GM12878 (cell line): ENCODE data around the gene MCM8. TPM values are rescaled to one million over a fixed set of nuclear protein-coding genes. Genes with fewer than 3 reads are reported as not detected.

Source experiments
- ATAC-seq: fragments of 200-7000 bp; cut with Tn5 transposase; 3 replicates; pipeline ENCODE4 v1.9.1; 2020; ENCODE audit warnings: mild to moderate bottlenecking, moderate library complexity
- BruUV-seq: library from RNA; stranded (reverse); fragments of 400-500 nt; replicated peaks from 2 replicates; lab custom pipeline; 2021; lab: Mats Ljungman, UMichigan
- CTCF ChIA-PET: fragments of 300-600 bp; sonication (Branson Sonifier 250); formaldehyde crosslinking; extraction: SDS; loops from one replicate; lab custom pipeline; 2021; ENCODE audit warnings: inconsistent platforms; lab: Yijun Ruan, JAX
- POLR2A ChIA-PET: fragments of 350-600 bp; formaldehyde crosslinking; extraction: SDS; loops from one replicate; lab custom pipeline; 2021; ENCODE audit warnings: inconsistent platforms; lab: Charles Lee
- RAD21 ChIA-PET: fragments of 300-600 bp; sonication (Branson Sonifier 250); formaldehyde crosslinking; loops from one replicate; lab custom pipeline; 2023; ENCODE audit warnings: antibody characterized with exemption; ENCODE audit not compliant: unreplicated experiment; lab: Charles Lee
- SMC1A ChIA-PET: fragments of 300-600 bp; sonication (Branson Sonifier 250); formaldehyde crosslinking; loops from one replicate; lab custom pipeline; 2023; ENCODE audit not compliant: unreplicated experiment, uncharacterized antibody; lab: Charles Lee
- DNase-seq: peaks from one replicate; pipeline ENCODE4 v3.0.0-alpha.2; 2011; ENCODE audit warnings: low read depth, low spot score
- FAIRE-seq: peaks from 3 replicates; lab custom pipeline; 2011; peaks lifted over from hg19 to GRCh38; lab: Jason Lieb, UNC
- H2AFZ ChIP-seq: 2 replicates; pipeline ENCODE4 v1.6.0; 2011; ENCODE audit warnings: low read depth, low read length, control low read depth; ENCODE audit not compliant: control insufficient read depth
- H3K27ac ChIP-seq: 2 replicates; pipeline ENCODE4 v1.5.1; 2011; ENCODE audit warnings: control low read depth; ENCODE audit not compliant: control insufficient read depth, insufficient read depth
- H3K27me3 ChIP-seq, 2 experiments: replicated peaks in 1 of 2; 2 replicates each; pipeline versions ENCODE4 v1.6.0 to v1.6.1; 2011; ENCODE audit warnings: low read length in 1 of 2; ENCODE audit not compliant: control insufficient read depth in 2 of 2, insufficient read depth in 2 of 2
- H3K36me3 ChIP-seq, 2 experiments: 2 replicates each; pipeline ENCODE4 v1.5.1; 2011; ENCODE audit warnings: low read length in 1 of 2; ENCODE audit not compliant: control insufficient read depth in 2 of 2, insufficient read depth in 2 of 2
- H3K4me1 ChIP-seq: 2 replicates; pipeline ENCODE4 v1.6.1; 2011; ENCODE audit warnings: mild to moderate bottlenecking, low read length, moderate library complexity, mixed read lengths; ENCODE audit not compliant: control insufficient read depth, insufficient read depth
- H3K4me2 ChIP-seq: 2 replicates; pipeline ENCODE4 v1.6.0; 2011; ENCODE audit warnings: control low read depth; ENCODE audit not compliant: control insufficient read depth, insufficient read depth
- H3K4me3 ChIP-seq: fragments of 200-600 bp; sonication (generic); 2 replicates; pipeline ENCODE4 v1.5.1; 2016
- H3K79me2 ChIP-seq: 2 replicates; pipeline ENCODE4 v1.6.0; 2011; ENCODE audit warnings: low read length; ENCODE audit not compliant: control insufficient read depth, insufficient read depth
- H3K9ac ChIP-seq: 2 replicates; pipeline ENCODE4 v1.8.0; 2011; ENCODE audit warnings: low read length, control low read depth, mixed read lengths; ENCODE audit not compliant: control insufficient read depth, insufficient read depth
- H3K9me3 ChIP-seq: replicated peaks from 3 replicates; pipeline ENCODE4 v1.5.1; 2011; ENCODE audit warnings: mild to moderate bottlenecking, low read length; ENCODE audit not compliant: control insufficient read depth, insufficient read depth
- H4K20me1 ChIP-seq: 2 replicates; pipeline ENCODE4 v1.6.0; 2011; ENCODE audit not compliant: control insufficient read depth, insufficient read depth
- CREB1 ChIP-seq: IDR thresholded peaks from 2 replicates; pipeline ENCODE4 v1.6.1; 2012; ENCODE audit warnings: low read depth, mild to moderate bottlenecking, inconsistent platforms
- HDAC2 ChIP-seq: fragments of 200-600 bp; sonication (generic); IDR thresholded peaks from 2 replicates; pipeline ENCODE4 v1.6.1; 2017
- NFXL1 ChIP-seq: fragments of 450-650 bp; IDR thresholded peaks from 2 replicates; pipeline ENCODE4 v1.6.1; 2017; ENCODE audit warnings: antibody characterized with exemption, mild to moderate bottlenecking, borderline replicate concordance
- TBL1XR1 ChIP-seq: IDR thresholded peaks from 2 replicates; pipeline ENCODE4 v1.6.1; 2012; ENCODE audit warnings: low read depth, low read length, improper control_type of control experiment
- ZBED1 ChIP-seq: IDR thresholded peaks from 2 replicates; pipeline ENCODE4 v1.6.1; 2016; ENCODE audit warnings: borderline replicate concordance
- ZZZ3 ChIP-seq: IDR thresholded peaks from 2 replicates; pipeline ENCODE4 v1.6.1; 2011; ENCODE audit warnings: low read depth; ENCODE audit not compliant: control insufficient read depth, insufficient read length
- WGBS: methylation state at CpG from one replicate; pipeline ENCODE4 v1.1.6; 2016; ENCODE audit warnings: low lambda C conversion rate; ENCODE audit not compliant: insufficient replicate concordance, insufficient coverage; ENCODE audit errors: missing lambda C conversion rate; 5-methylcytosine and 5-hydroxymethylcytosine counted together
- in situ Hi-C: fragments of 300-500 bp; cut with MboI; formaldehyde crosslinking; loops from 9 replicates; pipeline ENCODE4 v1.14.3; 2018; ENCODE audit warnings: mixed read lengths
- intact Hi-C: fragments of 100-400 bp; cut with micrococcal nuclease; formaldehyde crosslinking; loops from one replicate; pipeline ENCODE4 v1.14.2; 2022; ENCODE audit not compliant: unreplicated experiment
- polyA plus RNA-seq, 11 experiments: library from polyadenylated mRNA; depleted of rRNA in 4 of 11; unstranded in 6 of 11; stranded (reverse) in 5 of 11; fragments of >200 nt; fragmentation: Nextera tagmentation in 4 of 11; fragmentation: Illumina TruSeq in 1 of 11; extraction: Ambion mirVana in 4 of 11; extraction: Trizol in 1 of 11; gene quantifications; 1 replicate in 1 of 11; 2 replicates in 10 of 11; pipeline versions ENCODE4 v1.2.1 to v1.2.3, GENCODE V29; 2011 to 2016; ENCODE audit warnings: inconsistent platforms in 2 of 11, missing spikeins in 2 of 11, low read depth in 1 of 11
- total RNA-seq, 4 experiments: library from RNA; depleted of rRNA in 3 of 4; stranded (reverse); fragments of >200 nt in 3 of 4; fragmentation: Illumina TruSeq in 1 of 4; extraction: Trizol in 1 of 4; gene quantifications; 2 replicates each; pipeline versions ENCODE4 v1.2.1 to v1.2.3, GENCODE V29; 2013 to 2021
- TF ChIP-seq, protein P1 (sequence below): fragments of 450-650 bp; IDR thresholded peaks from 2 replicates; pipeline ENCODE4 v1.6.1; 2017; ENCODE audit warnings: borderline replicate concordance
- TF ChIP-seq, protein P2 (sequence below): IDR thresholded peaks from 2 replicates; pipeline ENCODE4 v1.6.1; 2012; ENCODE audit warnings: low read depth, low read length, improper control_type of control experiment

The MCM8 gene
- total and polyA plus RNA-seq, 10 of the 15 experiments (the other 5 are each of a cell fraction or from before 2014, with no cell fraction given): 3.2 to 28.2 (median 16.0) TPM

DNA sequence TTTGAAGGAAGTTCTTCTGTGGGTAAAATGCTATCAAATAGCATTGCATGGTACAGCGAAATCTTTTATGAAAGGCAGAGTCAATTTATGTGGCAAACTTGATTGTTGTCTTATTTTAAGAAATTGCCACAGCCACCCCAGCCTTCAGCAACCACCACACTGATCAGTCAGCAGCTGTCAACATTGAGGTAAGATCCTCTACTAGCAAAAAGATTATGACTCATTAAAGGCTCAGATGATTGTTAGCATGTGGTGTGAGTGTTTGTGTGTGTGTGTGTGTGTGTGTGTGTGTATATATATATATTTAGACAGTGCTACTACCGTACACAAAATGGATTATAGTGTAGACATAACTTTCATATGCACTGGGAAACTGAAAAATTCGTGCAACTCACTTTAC is 75.6 kb downstream of the MCM8 start:
- no peak for FAIRE-seq
- H3K27ac ChIP-seq: no peak overlapping the region
- ChIA-PET CTCF (no interaction called here), SMC1A (interaction anchor here (1.7 kb wide), 1 partner anchor 18 kb away, joined by 4 read pairs; no protein-coding TSS in a partner anchor), RAD21 (no interaction called here), POLR2A (no interaction called here)
- in situ Hi-C loops (no loop called here), intact Hi-C loops (no loop called here)
- ATAC-seq: no peak
- 83% methylated on average over 3 of the region's 3 CpGs for WGBS
- TF ChIP-seq, protein P1, sequence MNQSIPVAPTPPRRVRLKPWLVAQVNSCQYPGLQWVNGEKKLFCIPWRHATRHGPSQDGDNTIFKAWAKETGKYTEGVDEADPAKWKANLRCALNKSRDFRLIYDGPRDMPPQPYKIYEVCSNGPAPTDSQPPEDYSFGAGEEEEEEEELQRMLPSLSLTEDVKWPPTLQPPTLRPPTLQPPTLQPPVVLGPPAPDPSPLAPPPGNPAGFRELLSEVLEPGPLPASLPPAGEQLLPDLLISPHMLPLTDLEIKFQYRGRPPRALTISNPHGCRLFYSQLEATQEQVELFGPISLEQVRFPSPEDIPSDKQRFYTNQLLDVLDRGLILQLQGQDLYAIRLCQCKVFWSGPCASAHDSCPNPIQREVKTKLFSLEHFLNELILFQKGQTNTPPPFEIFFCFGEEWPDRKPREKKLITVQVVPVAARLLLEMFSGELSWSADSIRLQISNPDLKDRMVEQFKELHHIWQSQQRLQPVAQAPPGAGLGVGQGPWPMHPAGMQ: no peak
- TF ChIP-seq ZZZ3 (no peak), HDAC2 (no peak), ZBED1 (no peak), CREB1 (no peak), NFXL1 (no peak), TBL1XR1 (no peak)
- TF ChIP-seq, protein P2, sequence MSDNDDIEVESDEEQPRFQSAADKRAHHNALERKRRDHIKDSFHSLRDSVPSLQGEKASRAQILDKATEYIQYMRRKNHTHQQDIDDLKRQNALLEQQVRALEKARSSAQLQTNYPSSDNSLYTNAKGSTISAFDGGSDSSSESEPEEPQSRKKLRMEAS: no peak
- H3K4me2 ChIP-seq: no peak overlapping the region
- H3K79me2 ChIP-seq: no peaks in the 10 kb centered on the region; the same call in none of the 2 replicates
- H2AFZ ChIP-seq: no peak overlapping the region
- no peak overlapping the region for H3K9ac ChIP-seq
- no peak overlapping the region for H3K4me3 ChIP-seq
- TSS peak; percentile 12 for BruUV-seq
- H4K20me1 ChIP-seq: no peaks in the 10 kb centered on the region
- H3K36me3 ChIP-seq: peaks cover 1 to 16% of the 10 kb centered on the region in 2 experiments
- no peaks in the 10 kb centered on the region for H3K4me1 ChIP-seq
- peaks cover 13% of the 10 kb centered on the region for H3K9me3 ChIP-seq
- no peak for DNase-seq
- H3K27me3 ChIP-seq: no peaks in the 10 kb centered on the region
